NB4 (cell line): ENCODE results near the gene RSL1D1.

Experiments used
- DNase-seq: peaks from one replicate; pipeline ENCODE4 v3.0.0; 2010; ENCODE audit warnings: low read depth
- H3K4me3 ChIP-seq: one replicate; pipeline ENCODE4 v1.5.1; 2011; ENCODE audit warnings: mild to moderate bottlenecking, low read depth, low read length, moderate library complexity
- MYC ChIP-seq: IDR thresholded peaks from 2 replicates; pipeline ENCODE4 v1.6.1; 2011; ENCODE audit warnings: low read depth, low read length
- POLR2A ChIP-seq: IDR thresholded peaks from 2 replicates; pipeline ENCODE4 v1.6.1; 2011; ENCODE audit warnings: mild to moderate bottlenecking; ENCODE audit not compliant: insufficient read length; ENCODE audit errors: extremely low read depth
- TF ChIP-seq, protein P1 (sequence below): IDR thresholded peaks from 2 replicates; pipeline ENCODE4 v1.6.1; 2011; ENCODE audit warnings: low read depth, low read length
- TF ChIP-seq, protein P2 (sequence below): IDR thresholded peaks from one replicate; pipeline ENCODE4 v1.5.1; 2012; ENCODE audit warnings: low read depth, low read length

The RSL1D1 gene

GRCh38 chr16:11876306-11876705 is 25.0 kb upstream of the RSL1D1 start:
- H3K4me3 ChIP-seq, result no peak overlapping the region
- TF ChIP-seq, protein P1, sequence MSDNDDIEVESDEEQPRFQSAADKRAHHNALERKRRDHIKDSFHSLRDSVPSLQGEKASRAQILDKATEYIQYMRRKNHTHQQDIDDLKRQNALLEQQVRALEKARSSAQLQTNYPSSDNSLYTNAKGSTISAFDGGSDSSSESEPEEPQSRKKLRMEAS, result no peak
- TF ChIP-seq POLR2A (no peak), MYC (no peak)
- TF ChIP-seq, protein P2, sequence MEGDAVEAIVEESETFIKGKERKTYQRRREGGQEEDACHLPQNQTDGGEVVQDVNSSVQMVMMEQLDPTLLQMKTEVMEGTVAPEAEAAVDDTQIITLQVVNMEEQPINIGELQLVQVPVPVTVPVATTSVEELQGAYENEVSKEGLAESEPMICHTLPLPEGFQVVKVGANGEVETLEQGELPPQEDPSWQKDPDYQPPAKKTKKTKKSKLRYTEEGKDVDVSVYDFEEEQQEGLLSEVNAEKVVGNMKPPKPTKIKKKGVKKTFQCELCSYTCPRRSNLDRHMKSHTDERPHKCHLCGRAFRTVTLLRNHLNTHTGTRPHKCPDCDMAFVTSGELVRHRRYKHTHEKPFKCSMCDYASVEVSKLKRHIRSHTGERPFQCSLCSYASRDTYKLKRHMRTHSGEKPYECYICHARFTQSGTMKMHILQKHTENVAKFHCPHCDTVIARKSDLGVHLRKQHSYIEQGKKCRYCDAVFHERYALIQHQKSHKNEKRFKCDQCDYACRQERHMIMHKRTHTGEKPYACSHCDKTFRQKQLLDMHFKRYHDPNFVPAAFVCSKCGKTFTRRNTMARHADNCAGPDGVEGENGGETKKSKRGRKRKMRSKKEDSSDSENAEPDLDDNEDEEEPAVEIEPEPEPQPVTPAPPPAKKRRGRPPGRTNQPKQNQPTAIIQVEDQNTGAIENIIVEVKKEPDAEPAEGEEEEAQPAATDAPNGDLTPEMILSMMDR, result no peak
- no peak for DNase-seq

GRCh38 chr16:11875721-11876120 is 24.4 kb upstream of the RSL1D1 start:
- no peak overlapping the region for H3K4me3 ChIP-seq
- no peak for DNase-seq
- TF ChIP-seq MYC (no peak), POLR2A (no peak)
- TF ChIP-seq, protein P2, result no peak
- TF ChIP-seq, protein P1, result no peak

- no peak overlapping the region for H3K4me3 ChIP-seq
- DNase-seq, result peak; percentile 39
- TF ChIP-seq POLR2A (no peak), MYC (no peak)
- TF ChIP-seq, protein P1, result no peak
- TF ChIP-seq, protein P2, result no peak
Measured at GRCh38 chr16:11871193-11871592, 19.9 kb upstream of the RSL1D1 start.

GRCh38 chr16:11870399-11870798 is 19.1 kb upstream of the RSL1D1 start:
- no peak for DNase-seq
- TF ChIP-seq MYC, result no peak
- no peak for TF ChIP-seq POLR2A
- TF ChIP-seq, protein P2, result no peak
- TF ChIP-seq, protein P1, result no peak
- H3K4me3 ChIP-seq, result no peak overlapping the region

- TF ChIP-seq POLR2A (no peak), MYC (no peak)
- TF ChIP-seq, protein P2, result no peak
- TF ChIP-seq, protein P1, result no peak
- H3K4me3 ChIP-seq, result no peak overlapping the region
- DNase-seq, result no peak
Measured at GRCh38 chr16:11869353-11870228, 18.2 kb upstream of the RSL1D1 start.
